ENCODE measurements around the gene CTNNBL1.

The CTNNBL1 gene

DNA sequence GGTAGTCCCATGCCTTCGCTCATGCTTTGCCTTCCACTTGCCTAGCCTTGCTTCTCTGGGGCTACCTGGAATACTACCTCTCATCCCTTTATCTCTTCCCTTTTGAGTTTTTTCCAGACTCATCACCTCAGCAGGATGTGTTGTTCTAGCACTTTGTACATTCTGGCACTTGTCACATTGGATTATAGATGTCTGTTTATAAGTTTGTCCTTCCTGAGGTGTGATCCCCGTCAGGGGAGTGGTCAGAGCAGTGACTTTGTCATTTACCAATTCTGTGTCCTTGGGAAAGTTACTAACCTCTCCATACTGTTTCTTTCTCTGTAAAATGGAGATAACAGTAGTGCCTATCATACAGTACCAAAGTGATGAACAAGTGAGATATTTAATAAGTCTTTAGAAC lies 66.5 kb downstream of the CTNNBL1 start:
- no peaks in the 10 kb centered on the region for H3K27me3 Mint-ChIP-seq
- H3K9me3 Mint-ChIP-seq: no peaks in the 10 kb centered on the region
- H3K27ac Mint-ChIP-seq: no peak overlapping the region
- DNase-seq: no peak
- ATAC-seq: no peak
- H3K4me1 Mint-ChIP-seq: no peaks in the 10 kb centered on the region
- no peak overlapping the region for H3K4me3 Mint-ChIP-seq

DNA sequence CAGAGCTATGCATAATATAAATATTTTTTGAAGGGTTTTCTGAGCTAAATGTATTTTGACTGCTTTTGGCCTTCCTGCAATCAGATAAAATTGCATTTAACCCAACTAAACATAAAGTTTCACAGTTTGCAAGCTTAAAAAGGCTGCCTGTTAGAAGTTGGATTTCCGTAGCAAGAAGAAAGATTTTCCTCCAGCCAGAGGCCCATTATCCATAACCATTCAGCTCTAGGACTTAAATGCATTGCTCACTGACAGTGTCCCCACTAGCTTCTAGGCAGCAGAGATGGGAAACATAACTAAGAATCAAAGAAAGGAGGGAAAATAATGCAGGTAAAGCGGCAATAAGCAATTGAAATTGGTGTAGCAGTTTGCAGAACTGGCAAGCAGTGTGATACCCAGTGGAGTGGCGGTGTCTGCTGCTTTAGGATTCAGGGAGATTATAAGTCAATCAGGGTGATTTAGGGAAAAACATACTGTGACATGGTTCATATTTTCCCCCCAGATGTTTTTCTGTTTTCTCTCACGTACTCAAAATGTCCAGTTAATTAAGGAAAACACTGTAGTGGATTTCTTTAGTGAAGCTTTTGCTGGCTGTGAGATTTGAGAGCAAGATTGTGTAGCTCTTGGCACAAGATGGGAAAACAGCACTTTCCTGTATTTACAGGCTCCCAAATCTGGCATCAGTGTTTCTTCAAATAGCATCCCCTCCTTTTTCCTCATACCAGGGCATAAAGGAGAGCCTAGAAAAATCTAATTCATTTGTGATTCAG lies 69.1 kb downstream of the CTNNBL1 start:
- ATAC-seq: no peak
- H3K27ac Mint-ChIP-seq: no peak overlapping the region
- no peaks in the 10 kb centered on the region for H3K27me3 Mint-ChIP-seq
- H3K4me1 Mint-ChIP-seq: no peaks in the 10 kb centered on the region
- H3K9me3 Mint-ChIP-seq: no peaks in the 10 kb centered on the region
- DNase-seq: no peak
- H3K4me3 Mint-ChIP-seq: no peak overlapping the region

DNA sequence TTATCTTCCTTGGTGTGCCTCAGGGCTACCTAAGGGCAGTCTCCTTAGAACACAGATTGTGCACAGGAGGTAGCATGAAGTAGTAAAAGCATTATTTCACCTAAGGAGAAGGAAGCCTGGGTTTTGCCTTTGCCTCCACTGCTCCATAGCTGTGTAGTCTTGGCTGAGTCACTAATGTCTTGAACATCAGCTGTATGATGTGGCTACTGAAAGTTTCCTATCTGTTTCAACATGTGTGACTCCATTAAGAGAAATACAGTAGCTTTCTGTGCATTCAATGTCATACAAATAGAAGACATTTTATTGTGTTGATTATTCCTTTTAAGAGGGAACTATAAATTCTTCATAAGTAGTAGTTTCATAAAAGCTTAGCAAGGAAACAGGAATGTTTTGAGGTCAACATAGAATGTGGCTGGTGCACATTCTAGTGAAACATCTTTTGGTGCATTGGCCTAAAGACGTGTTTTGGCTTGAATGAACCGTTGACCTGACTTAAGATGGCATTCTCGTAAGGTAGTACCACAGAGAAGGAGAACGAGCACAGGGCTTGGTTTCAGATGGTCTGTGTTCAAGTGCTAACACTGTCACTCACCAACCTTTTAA lies 70.6 kb downstream of the CTNNBL1 start:
- Mint-ChIP-seq H3K4me1 (no peaks in the 10 kb centered on the region), H3K27ac (no peak overlapping the region), H3K27me3 (no peaks in the 10 kb centered on the region), H3K4me3 (no peak overlapping the region), H3K9me3 (no peaks in the 10 kb centered on the region)
- no peak for ATAC-seq
- DNase-seq: no peak

DNA sequence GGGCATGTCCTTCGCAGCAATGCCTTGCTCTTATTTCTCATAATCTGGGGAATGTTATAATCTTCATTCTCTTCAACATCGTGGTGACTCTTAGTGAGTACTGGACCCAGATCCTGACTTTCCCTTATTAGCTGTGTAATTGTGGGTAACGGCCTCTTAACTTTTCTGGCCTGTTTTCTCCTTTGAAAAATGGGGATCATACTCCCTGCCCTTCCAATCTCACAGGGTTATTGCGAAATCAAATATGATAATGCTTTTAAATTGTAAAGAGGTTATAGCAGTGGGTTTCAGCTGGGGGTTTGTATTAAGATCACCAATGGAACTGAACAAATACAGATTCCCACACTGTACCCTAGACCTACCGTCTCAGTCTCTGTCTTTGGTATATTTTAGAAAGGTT lies 77.1 kb downstream of the CTNNBL1 start:
- Mint-ChIP-seq H3K27ac (peak overlapping the region in 1 of 2 donors; percentile 20), H3K4me3 (no peak overlapping the region), H3K9me3 (no peaks in the 10 kb centered on the region), H3K4me1 (peaks cover 7% of the 10 kb centered on the region), H3K27me3 (no peaks in the 10 kb centered on the region)
- DNase-seq (no peak), ATAC-seq (no peak)

DNA sequence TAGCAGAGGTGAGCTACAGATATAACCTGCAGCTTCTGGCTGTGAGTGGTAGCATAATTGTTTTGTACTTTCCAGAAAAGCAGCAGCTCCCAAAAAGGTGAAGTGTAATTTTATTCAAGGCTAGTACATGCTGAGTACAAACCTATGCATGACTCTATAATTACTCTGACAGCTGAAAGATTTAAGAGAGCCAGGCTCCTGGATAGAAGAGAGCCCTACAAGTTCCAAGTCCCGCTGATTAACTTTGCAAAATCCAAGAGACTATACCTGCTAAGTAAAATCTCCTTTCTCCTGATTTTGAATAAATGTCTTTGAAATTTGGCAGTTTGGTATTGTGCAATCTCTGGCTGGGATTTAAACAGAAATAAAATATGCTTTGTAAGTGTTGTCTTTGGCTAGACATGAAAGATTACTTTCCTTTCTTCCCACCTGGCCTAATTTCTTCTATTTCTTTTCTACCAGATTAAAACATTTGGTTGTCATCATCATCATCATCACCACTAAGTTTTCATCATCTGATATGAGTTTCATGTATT lies 79.5 kb downstream of the CTNNBL1 start:
- ATAC-seq: no peak
- H3K9me3 Mint-ChIP-seq: no peaks in the 10 kb centered on the region
- peaks cover 7% of the 10 kb centered on the region for H3K4me1 Mint-ChIP-seq
- H3K27ac Mint-ChIP-seq: peak overlapping the region in 1 of 2 donors; percentile 6
- H3K27me3 Mint-ChIP-seq: no peaks in the 10 kb centered on the region
- H3K4me3 Mint-ChIP-seq: no peak overlapping the region
- DNase-seq: no peak

DNA sequence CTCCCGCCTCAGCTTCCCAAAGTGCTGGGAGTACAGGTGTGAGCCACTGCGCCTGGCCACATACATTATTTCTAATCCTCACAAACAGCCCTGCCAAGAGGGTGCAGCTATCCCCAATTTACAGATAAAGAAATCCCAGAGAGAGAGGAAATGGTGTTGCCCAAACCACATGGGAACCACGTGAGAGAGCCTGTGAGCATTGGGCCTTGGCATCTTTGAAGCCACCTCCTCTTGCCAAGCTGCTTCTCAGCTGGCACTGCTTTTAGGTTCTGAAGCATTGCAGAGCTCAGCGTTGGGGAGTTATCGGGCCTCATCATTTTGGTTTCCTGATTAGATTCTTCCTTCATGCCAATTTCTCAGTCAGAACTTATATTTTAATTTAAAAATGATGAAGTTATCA lies 80.3 kb downstream of the CTNNBL1 start:
- no peaks in the 10 kb centered on the region for H3K9me3 Mint-ChIP-seq
- H3K4me1 Mint-ChIP-seq: peaks cover 7% of the 10 kb centered on the region
- ATAC-seq: no peak
- no peak for DNase-seq
- no peaks in the 10 kb centered on the region for H3K27me3 Mint-ChIP-seq
- H3K4me3 Mint-ChIP-seq: no peak overlapping the region
- peak overlapping the region in 1 of 2 donors; percentile 74 for H3K27ac Mint-ChIP-seq

DNA sequence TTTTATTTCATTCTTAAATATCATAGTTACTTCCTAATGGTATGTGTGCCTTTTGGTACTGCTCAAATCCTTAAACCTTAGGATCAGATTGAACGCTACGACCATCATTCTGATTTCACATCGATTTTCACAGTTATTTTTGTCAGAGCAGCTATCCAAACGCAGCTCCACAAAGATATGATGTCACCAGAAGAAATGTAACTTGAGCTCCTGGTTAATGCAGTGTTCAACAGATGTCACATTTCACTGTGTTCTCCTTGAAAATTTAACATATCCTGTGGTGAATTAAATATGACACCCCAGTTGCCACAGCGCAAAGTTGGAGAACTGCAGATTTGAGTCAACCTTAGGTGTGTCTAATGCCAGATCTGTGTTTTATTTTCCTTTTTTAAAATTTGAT lies 81.4 kb downstream of the CTNNBL1 start:
- Mint-ChIP-seq H3K9me3 (no peaks in the 10 kb centered on the region), H3K27me3 (no peaks in the 10 kb centered on the region), H3K27ac (no peak overlapping the region), H3K4me3 (no peak overlapping the region), H3K4me1 (peaks cover 7% of the 10 kb centered on the region)
- DNase-seq (no peak), ATAC-seq (no peak)

DNA sequence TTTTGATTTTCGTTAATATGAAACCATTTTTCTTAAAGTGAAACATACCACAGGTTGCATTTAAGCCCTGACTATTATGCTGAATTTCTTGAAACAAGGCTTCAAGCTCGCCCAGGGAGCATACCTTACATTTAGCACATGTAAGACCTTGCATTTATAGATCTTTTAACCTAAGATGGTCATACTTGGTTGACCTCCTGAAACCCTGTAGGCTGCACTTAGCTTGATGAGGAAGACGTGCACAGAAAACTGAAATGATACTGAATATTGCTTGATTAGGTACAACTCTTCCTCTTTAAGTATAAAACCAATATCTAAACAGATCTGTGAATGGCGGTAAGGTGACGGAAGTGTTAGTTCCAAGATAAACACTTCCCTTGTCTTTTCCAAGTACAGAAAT lies 82.2 kb downstream of the CTNNBL1 start:
- H3K9me3 Mint-ChIP-seq: no peaks in the 10 kb centered on the region

DNA sequence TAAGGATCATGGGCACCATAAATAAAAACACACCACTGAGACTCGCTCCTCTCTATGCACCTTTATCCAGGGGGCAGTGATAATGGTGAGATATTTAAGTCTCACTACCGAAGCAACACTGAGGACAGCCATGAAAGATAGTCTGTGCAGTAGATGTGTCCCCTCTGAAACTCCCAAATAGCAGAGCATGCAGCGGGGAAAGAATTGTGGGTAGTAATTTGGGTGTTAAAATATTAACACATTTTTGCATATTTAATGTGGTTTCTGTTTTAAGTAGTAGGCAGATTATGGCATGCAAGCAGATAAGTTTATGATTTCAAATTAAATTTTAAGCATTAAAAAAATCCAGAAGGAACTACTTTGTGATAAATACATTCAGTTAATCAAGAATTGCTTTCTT lies 82.7 kb downstream of the CTNNBL1 start:
- ATAC-seq: no peak
- Mint-ChIP-seq H3K4me3 (no peak overlapping the region), H3K4me1 (peaks cover 7% of the 10 kb centered on the region), H3K27me3 (no peaks in the 10 kb centered on the region), H3K27ac (no peak overlapping the region), H3K9me3 (no peaks in the 10 kb centered on the region)
- DNase-seq: no peak

More for the DNA sequence above, 82.2 kb downstream of the CTNNBL1 start:
- DNase-seq: no peak
- H3K4me1 Mint-ChIP-seq: peaks cover 7% of the 10 kb centered on the region
- no peak overlapping the region for H3K27ac Mint-ChIP-seq
- no peak for ATAC-seq
- H3K4me3 Mint-ChIP-seq: no peak overlapping the region
- no peaks in the 10 kb centered on the region for H3K27me3 Mint-ChIP-seq

DNA sequence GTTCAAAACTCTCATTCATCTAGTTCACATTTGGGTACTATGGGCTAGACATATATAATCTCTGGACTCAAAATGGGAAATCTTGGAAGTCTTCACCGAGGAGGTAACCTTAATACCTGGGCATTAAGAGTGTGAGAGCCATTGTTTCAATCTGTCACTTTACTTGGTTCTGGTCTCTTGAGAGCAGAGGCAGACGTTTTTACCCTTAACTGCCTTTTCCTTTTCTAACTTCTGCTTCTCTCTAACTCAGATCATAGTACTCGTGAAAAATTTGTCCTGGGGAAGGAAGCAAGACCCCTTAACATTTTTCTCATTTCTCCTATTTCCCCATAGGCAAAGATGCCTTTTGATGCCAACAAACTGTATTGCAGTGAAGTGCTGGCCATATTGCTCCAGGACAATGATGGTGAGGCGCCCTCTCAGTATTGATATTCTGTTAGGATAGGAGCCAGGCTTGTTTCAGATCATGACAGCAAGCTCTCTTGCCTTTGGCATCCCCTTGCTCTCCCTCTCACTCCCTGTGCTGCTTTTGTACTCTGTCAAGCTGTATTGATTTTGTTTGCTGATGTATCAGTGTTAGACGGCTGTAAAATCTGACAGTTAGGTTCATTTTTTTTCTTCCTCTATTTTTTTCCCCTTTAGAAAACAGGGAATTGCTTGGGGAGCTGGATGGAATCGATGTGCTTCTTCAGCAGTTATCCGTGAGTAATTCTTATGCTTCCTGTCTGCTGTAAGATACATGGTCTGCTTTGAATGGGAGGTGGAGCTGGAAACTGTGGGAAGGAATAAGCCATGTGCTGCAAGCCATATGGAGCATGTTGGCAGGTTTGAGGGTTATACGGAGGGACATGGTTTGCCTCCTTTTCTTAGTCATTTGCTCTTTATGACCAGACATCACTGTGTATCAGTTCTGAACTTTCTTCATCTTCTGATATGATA lies 83.5 kb downstream of the CTNNBL1 start:
- no peak overlapping the region for H3K27ac Mint-ChIP-seq
- no peak overlapping the region for H3K4me3 Mint-ChIP-seq
- H3K4me1 Mint-ChIP-seq: peaks cover 7% of the 10 kb centered on the region
- no peaks in the 10 kb centered on the region for H3K27me3 Mint-ChIP-seq
- H3K9me3 Mint-ChIP-seq: no peaks in the 10 kb centered on the region
- no peak for ATAC-seq
- no peak for DNase-seq

DNA sequence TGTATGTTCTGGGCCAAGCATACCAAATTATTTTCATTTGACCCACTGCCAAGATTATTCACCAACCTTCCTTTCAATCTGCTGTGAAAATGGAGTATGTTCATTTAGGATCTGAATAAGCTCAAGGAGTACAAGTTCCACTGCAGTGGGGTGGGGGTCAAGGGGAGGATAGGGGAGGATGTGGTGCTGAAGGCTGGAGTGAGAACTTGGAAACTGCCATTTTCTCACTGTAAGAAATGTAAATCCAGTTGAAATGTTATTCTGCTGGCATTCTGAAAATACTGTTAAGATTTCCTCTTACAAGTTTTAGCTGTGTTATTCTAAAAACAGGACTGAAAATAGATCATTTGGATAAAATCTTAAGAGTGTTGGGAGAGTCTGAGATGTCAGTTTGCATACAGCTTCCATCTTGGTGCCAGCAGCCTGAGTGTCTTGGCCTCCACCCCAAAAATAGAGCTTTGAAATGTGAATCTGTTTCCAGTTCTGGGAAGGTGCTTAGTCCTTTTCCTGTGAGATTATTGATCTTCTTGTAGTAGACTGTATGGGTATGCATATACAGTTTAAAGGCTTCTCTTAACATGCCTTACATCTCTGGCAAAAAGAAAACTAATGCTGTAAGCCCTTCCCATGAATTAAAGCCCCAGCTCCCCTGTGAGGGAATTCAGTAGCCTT lies 84.3 kb downstream of the CTNNBL1 start:
- DNase-seq: no peak
- Mint-ChIP-seq H3K27ac (no peak overlapping the region), H3K27me3 (no peaks in the 10 kb centered on the region), H3K4me3 (no peak overlapping the region), H3K4me1 (peaks cover 7% of the 10 kb centered on the region), H3K9me3 (no peaks in the 10 kb centered on the region)
- ATAC-seq: no peak

DNA sequence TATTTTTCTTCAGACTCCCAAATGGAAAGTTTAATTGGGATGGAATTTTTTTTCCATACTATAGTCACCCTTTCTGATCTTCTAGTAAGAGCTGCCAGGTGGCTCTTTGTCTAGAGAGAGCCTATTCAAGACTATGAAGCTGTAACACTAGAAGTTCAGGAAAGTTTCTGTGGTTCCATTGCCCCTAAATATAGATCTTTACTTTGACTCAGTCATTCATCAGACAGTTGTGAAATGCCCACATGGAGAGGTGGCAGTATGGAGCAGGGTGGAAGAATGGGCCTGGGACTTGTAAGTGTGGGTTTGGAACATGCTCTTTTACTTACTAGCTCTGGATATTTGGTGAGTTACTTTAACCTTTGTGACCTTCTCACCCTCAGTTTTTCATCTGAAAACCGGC lies 87.8 kb downstream of the CTNNBL1 start:
- no peaks in the 10 kb centered on the region for H3K4me1 Mint-ChIP-seq
- H3K9me3 Mint-ChIP-seq: no peaks in the 10 kb centered on the region
- no peaks in the 10 kb centered on the region for H3K27me3 Mint-ChIP-seq
- ATAC-seq: no peak
- no peak overlapping the region for H3K4me3 Mint-ChIP-seq
- no peak for DNase-seq
- no peak overlapping the region for H3K27ac Mint-ChIP-seq

DNA sequence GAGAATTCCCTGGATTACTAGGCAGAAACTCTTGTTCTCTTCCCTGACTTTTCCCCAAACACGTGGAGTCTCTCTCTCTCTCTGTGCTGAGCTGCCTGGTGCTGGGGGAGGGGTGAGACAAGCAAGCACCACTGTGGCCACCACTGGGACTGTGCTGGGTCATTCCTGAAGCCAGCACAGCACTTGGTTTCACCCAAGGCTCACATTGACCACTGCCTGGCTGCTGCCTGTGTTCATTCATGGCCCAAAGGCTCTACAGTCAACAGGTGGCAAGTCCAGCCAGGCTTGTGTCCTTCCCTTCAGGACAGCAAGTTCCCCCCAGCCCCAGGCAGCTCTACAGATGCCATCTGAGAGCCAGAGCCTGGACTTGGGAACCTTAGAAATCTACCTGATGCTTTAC lies 92.2 kb downstream of the CTNNBL1 start:
- Mint-ChIP-seq H3K27ac (no peak overlapping the region), H3K9me3 (no peaks in the 10 kb centered on the region), H3K4me1 (no peaks in the 10 kb centered on the region), H3K4me3 (no peak overlapping the region), H3K27me3 (no peaks in the 10 kb centered on the region)
- no peak for ATAC-seq
- DNase-seq: no peak

DNA sequence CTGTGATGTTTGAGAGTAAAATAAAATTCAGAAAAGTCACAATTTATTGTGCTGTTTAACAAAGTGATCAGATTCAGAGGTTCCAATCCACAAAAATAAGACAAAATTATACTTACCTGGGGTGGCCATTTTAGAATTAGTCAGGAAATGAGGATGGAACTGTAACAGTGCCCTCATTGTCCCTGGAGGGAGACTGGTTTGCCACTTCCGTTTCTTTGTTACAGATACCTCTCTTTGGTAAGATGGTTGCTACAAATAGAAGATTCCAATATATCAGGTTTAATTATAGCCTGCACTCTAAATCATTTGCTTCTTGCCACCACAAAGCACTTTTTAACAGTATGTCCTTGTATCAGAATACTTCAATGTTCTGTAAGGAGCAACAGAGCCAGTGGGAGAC lies 95.6 kb downstream of the CTNNBL1 start:
- no peaks in the 10 kb centered on the region for H3K27me3 Mint-ChIP-seq
- no peak overlapping the region for H3K27ac Mint-ChIP-seq
- ATAC-seq (no peak), DNase-seq (no peak)
- no peaks in the 10 kb centered on the region for H3K4me1 Mint-ChIP-seq
- H3K4me3 Mint-ChIP-seq: no peak overlapping the region
- H3K9me3 Mint-ChIP-seq: peaks cover 0 to 4% of the 10 kb centered on the region in 2 donors

DNA sequence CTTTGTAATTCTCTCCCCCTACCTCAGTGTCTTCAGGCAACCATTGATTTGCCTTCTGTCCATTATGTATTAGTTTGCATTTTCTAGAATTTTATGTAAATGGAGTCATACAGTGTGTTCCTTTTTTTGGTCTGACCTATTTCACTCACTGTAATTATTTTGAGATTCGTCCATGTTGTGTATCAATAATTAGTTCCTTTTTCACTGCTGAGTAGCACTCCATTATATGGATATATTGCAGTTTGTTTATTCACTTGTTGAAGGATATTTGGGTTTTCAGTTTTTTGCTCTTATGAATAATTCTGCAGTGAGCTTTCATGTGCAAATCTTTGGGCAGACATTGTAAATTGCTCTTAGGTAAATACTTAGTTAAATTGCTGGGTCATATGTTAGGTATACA lies 97.1 kb downstream of the CTNNBL1 start:
- peaks cover 0 to 4% of the 10 kb centered on the region in 2 donors for H3K9me3 Mint-ChIP-seq
- DNase-seq: no peak
- H3K27ac Mint-ChIP-seq: no peak overlapping the region
- H3K4me1 Mint-ChIP-seq: no peaks in the 10 kb centered on the region
- no peak for ATAC-seq
- H3K4me3 Mint-ChIP-seq: no peak overlapping the region
- no peaks in the 10 kb centered on the region for H3K27me3 Mint-ChIP-seq
